Panc1 (cell line): ENCODE measurements around the gene PHC1.

Source experiments
- CTCF ChIP-seq: fragments of 450-650 bp; IDR thresholded peaks from 2 replicates; pipeline ENCODE4 v1.5.1; 2017; ENCODE audit warnings: mild to moderate bottlenecking
- POLR2AphosphoS5 ChIP-seq: IDR thresholded peaks from 2 replicates; pipeline ENCODE4 v1.6.1; 2012; ENCODE audit warnings: mild to moderate bottlenecking, low read depth, low read length, moderate library complexity
- REST ChIP-seq, 2 experiments: IDR thresholded peaks; 2 replicates each; pipeline ENCODE4 v1.6.1; 2011 to 2012; ENCODE audit warnings: low read depth in 2 of 2, control low read depth in 1 of 2, low read length in 1 of 2, mild to moderate bottlenecking in 1 of 2, moderate library complexity in 1 of 2; ENCODE audit not compliant: insufficient read depth in 1 of 2
- SIN3A ChIP-seq: IDR thresholded peaks from 2 replicates; pipeline ENCODE4 v1.6.1; 2012; ENCODE audit warnings: low read depth, mild to moderate bottlenecking, low read length, moderate library complexity, borderline replicate concordance; ENCODE audit not compliant: insufficient read depth
- TCF7L2 ChIP-seq: IDR thresholded peaks from 2 replicates; pipeline ENCODE4 v1.6.1; 2011; ENCODE audit warnings: mild to moderate bottlenecking, low read depth, low read length, inconsistent platforms

- TF ChIP-seq CTCF, result no peak
- no peak for TF ChIP-seq POLR2AphosphoS5
- TF ChIP-seq SIN3A, result no peak
- TF ChIP-seq REST (IDR thresholded peaks at IDR 0.05; ENCODE audit: insufficient read depth in 1 of 2, low read depth in 2 of 2, low read length in 1 of 2), result no peak
- no peak for TF ChIP-seq TCF7L2
These were observed 7.8 kb upstream of the PHC1 start for GRCh38 chr12:8906266-8907180.
